DMS 273 treated with DMSO at 0.1 percent for 48 hours (cell line): Measurements from ENCODE around the gene EPN2.

ENCODE experiments used
- DNase-seq: peaks from one replicate; lab custom pipeline; 2025; lab: John Stamatoyannopoulos, UW

EPN2 gene

DNA sequence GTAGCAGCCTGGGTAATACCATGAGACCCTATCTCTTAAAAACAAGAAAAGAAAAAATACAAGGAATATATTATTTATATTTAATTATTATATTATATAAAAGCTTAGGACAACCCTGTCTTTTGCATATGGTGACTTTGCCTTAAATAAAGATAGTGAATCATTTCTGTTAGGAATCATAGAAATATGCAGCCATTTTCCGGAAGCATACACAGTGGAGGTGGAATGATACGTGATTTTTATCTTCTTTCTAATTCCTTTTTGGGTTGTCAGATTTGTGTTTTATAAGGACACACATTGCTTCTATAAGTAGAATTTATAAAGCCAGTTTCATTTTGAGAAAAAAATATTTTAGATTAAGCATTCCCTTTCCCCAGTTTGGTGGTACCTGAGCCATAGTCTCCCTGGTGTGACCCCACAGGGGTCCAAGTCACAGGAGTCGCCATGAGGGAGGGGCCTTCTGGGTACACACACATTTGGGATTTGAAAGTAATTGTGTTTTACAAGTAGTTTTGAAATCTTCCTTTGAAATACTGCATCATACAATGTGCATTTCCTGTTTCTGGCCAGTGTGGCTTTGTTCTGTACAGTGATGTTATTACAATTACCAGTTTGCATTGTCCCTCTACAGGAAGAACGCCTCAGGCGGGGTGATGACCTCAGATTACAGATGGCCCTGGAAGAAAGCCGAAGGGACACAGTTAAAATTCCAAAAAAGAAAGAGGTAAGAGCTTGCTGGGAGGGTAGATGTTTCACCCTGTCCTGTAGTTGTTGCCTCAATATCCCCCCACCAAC lies 74.5 kb downstream of the EPN2 start:
- no peak for DNase-seq

DNA sequence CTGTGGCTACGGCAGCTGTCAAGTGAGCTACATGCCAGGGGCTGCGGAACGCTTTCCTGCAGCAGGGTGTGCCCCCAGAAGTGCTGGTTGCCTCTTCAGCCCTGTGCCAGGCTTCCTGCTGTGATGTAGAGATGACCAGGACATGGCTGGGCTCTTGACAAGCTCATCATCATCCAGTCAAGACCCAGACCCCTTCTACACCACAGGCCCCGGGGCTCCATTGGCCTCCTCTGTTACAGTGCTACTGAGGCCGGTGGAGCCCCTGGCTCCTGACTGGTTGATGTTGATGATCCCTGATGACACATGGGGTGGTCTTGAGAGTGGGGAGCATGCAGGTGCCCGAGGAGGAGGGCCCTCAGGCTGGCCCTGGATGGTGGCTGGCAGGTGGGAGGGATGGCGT lies 75.2 kb downstream of the EPN2 start:
- no peak for DNase-seq

DNA sequence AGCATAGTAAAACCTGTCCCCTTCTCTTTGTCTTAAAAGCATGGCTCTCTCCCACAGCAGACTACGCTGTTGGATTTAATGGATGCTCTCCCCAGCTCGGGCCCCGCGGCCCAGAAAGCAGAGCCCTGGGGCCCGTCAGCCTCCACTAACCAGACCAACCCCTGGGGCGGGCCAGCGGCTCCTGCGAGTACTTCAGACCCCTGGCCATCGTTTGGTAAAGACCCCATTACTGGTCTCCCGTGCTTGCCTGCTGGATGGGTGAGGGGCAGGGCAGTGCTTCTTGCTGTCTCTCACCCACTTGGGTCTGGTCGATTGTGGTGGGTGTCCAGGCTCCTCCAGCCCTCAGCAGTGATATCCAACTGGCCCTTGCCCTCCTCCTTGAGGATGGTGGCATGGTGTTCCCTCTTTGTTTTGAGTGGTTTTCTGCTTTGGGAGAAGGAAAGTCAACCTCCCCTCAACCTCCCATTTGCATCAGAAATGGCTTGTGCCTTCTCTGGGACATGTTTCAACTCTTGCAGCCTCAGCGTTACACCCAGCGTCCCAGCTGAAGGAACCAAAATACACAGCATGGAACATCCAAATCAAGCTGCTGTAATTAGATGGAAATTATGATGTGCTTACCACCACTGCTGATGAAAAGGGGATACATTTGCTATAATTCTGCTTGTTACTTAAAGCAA lies 76.0 kb downstream of the EPN2 start:
- DNase-seq = no peak

DNA sequence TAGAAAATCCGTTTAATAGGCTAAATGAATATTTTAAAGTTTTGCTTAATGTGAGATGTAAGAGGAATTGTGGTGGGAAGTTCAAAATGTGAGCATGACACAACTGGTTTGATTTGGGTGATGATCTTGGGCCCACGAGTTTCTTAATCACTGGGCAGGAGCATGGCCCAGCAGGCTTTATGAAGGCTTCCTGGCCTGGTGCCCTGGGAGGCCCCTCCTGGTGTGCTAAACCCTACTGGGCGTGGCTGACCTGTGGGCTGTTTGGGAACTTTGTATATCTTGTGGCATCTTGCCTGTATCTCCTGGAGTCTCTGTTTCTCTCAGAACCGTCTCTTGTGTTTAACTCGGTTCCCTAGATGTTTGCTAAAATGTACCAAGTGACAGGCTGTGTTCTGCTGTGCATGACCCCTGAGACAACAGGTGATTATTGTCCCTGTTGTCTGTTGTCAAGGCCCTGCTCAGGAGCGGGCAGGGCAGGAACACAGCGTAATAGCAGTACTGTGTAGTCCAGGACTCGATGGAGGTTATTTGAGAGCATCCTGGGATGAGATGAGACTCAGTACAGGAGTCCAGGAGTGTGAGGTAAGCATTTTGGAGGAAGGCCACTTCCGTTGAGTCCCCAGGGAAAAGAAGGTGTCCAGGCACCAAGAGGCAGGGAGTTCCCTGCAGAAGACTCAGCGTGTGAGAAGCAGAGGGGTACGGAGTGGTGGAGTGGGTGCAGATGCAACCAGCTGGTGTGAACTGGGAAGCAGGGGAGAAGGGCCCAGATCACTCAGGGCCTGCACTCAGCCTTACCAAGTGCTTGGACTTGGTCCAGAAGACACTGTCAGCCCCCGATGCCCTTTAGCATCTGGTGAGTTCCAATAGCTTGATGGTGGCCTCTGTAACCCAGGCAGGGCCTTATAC lies 76.8 kb downstream of the EPN2 start:
- DNase-seq = no peak

DNA sequence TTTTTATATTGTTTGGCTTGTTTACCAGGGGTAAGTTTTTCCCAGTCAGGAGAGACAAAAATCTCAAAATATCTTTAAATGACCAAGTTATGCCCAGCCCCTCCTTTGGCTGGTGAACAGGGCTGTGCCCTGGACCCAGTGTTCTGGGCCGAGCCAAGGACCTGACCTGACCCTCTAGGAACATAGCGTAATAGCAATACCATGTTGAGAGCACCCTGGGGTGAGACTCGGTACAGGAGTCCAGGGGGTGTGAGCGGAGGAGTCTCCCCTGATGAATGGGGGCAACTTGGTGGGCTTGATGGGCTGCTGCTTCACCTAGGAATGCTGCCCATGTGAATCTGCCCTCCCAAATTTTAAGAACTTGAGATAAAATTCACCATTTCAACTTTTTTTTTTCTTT lies 77.9 kb downstream of the EPN2 start:
- DNase-seq = no peak

DNA sequence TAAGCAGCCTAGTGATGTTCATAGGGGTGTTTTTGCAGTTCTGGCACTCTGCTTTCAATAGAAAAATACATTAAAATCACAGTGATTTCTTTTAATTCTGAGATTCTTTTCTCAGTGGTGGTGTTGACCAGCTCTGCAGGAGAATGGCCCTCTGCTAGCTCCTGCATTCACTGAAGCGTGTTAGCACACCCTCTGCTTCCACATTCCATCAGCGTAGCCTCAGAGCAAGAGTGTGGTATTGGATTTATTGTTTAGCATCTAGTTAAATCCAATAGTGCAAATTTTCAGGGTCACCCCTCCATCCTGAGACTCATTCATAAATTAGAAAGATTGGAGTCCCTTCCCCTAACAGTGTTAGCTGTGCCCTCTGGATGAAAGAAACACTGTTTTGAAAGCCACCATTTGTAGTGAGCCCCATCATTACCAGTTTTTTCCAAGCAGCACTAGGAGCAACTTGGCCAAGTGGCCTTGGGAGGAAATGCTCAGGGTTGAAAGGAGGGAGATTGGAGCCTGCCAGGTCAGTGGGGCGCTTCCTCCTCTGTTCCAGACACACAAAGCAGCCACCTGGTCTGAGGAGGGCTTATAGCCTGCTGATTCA lies 79.7 kb downstream of the EPN2 start:
- no peak for DNase-seq

DNA sequence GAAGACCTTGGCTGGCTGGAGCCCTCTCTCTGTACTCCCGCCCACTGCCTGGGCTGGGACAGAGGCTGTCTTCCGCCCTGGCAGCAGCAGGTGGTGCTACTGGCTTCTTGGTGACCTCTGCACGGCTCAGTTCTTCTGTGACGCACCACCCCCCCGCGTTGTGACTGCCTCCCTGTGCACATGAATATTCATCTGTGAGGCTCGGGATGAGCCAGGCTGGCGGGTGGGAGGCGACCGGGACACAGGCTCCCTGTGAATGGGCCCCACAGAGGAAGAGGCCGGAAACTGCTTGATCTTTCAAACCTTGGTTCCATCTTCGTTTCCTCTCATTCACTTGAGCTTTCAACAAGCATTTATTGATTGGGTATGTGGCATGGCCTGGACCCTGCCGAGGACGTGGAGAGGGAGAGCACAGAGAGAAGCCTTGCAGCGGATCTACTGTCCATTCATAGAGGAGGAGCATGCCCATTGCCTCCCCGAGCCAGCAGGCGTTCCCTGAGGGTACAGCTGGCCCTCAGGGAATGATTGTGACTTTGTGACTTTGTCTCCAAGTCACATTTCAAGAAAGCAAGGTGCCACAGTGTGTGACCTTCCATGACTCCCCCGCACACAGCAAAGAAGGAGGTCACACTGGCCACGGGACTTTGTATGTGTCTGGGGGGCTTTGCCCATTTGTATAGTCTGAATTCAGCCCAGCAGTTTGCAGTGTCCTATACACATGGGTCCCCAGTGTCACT lies 80.4 kb downstream of the EPN2 start:
- peak; percentile 44 for DNase-seq

DNA sequence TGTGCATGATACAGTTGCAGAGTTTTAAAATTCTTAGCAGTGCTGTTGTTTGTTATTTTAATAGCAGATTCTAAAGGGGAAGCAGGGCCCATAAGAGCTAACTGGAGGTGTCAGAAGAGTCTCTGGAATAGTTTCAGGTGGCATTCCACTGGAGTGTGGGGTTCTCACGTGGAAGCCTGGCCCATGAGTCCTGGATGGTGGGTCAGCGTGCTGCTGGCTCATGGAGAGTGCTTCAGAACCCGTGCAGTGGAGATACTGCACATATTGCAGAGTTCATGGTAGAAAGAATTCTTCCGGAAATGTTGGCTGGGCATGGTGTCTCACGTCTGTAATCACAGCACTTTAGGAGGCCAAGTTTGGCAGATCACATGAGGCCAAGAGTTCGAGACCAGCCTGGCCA lies 81.4 kb downstream of the EPN2 start:
- no peak for DNase-seq

DNA sequence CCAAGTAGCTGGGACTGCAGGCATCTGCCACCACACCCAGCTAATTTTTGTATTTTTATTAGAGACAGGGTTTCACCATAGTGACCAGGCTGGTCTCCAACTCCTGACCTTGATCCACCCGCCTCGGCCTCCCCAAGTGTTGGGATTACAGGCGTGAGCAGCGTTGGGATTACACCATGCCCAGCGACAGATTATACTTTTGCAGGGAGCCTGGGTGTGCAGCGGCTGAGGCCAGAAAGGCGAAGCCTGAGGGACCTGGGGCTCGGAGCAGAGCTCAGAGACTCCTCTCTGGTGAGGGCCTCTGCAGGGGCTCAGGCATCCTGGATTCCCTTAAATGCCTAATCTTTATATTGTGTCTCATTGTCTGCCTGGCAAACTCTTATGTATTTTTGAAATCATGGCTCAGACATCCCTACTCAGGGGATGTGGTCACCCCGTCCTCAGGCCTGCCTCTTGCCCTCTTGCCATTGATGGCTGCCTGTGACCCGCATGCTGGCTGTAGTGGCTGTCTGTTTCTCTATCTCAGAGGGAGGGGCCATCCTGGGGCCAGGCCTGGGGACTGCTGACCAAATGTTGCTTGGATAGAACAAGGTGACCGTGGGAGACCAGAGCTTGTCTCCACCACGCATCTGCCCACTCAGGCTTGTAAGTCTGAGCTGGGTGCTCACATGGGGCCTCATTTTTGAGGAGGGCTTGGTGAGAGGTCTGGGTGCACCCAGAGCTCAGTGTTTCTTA lies 82.8 kb downstream of the EPN2 start:
- no peak for DNase-seq

DNA sequence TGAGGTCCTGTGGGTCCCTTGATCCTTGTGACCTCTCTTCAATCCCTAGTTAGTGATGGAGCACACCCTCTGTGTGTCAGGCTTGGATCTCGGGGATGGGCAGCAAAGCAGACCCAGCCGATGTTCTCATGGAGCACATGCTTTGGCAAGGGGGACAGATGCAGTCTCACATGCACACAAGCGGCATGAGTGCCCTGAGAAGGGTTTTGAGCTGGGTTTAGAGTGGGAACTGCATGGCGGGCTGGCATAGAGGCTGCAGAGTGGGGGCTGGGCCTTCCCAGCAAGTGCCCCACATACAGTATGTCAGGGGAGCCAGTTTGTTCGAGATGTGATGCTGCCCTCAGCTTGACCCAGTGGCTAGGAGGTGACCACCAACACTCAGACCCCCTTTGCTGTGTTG lies 83.7 kb downstream of the EPN2 start:
- no peak for DNase-seq

DNA sequence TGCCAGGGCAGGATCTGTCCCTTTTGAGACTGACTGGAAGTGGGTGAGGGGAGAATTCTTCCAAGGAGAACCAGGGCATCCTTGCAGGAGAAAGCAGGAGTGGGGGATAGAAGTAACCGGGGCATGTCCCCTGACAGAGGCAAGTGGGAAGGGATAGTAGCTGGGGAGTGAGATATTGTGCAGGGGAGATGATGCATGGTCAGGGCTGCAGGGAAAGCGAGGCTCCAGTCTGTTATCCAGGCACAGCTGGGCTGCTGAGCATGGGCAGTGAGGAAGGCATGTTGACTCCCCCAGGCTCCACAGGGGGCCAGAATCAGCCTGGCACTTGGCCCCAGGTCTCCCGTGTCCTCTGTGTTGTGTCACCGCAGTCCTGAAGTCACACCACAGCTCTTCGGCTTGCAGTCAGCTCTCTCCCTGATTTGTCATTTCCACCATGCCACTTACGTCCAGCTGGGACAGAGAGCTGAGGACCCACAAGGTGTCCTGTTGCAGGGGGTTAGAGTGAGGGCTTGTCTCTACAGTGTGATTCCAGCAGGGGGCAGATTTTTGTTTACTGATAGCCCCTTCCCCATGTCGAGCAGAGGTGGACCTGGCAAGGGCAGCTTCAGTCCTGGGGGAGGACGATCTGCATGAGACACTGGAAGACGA lies 84.4 kb downstream of the EPN2 start:
- no peak for DNase-seq

DNA sequence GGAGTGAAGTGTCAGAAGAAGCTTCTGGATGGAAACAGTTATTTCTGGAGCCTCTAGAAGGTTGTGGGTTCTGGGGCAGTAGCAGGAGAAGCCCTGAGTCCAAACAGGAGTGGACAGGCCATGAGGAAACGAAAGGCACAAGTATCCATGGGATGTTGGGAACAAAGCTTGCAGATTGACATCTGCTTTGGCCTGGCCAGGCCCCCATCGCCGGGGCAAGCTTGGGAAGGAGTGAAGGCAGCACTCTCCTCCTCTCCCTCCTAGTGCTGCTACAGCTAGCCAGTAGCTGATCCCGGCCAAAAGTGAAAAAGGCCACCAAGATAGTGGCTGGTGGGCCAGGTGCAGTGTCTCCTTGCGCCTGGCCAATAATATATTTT lies 85.0 kb downstream of the EPN2 start:
- DNase-seq = no peak

DNA sequence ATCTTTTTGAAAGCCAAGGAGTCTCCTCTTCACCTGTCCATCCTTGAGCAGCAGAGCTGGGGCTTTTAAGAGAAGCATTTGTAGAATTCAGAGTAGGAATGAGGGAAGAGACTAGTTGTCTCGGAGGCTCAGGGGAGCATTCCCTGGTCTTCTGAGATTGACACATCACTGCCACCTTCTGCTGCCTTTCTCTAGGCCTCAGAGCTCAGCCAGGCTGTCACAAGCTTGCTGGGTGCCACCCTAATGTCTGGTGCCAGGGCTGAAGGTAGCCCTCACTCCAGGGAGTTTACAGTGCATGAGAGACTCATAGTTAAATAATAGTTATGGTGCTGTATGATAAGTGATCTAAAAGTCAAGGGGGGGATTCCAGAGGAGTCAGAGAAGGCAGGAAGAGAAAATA lies 85.7 kb downstream of the EPN2 start:
- no peak for DNase-seq

DNA sequence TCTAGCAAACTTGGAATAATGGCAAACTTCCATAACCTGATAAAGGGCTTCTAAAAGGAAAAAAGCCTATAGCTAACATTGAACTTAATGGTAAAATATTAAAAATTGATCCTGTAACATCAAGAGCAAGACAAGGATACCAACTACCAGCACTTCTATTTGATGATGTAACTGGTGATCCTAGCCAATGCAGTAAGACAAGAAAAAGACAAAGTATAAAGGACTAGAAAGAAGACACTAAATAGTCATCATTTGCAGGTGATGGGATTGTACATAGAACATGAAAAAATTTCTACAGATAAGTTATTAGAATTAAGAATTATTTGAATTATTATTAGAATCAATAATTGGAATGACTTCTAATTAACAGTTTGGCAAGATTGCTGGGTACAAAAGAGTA lies 88.4 kb downstream of the EPN2 start:
- DNase-seq = no peak

DNA sequence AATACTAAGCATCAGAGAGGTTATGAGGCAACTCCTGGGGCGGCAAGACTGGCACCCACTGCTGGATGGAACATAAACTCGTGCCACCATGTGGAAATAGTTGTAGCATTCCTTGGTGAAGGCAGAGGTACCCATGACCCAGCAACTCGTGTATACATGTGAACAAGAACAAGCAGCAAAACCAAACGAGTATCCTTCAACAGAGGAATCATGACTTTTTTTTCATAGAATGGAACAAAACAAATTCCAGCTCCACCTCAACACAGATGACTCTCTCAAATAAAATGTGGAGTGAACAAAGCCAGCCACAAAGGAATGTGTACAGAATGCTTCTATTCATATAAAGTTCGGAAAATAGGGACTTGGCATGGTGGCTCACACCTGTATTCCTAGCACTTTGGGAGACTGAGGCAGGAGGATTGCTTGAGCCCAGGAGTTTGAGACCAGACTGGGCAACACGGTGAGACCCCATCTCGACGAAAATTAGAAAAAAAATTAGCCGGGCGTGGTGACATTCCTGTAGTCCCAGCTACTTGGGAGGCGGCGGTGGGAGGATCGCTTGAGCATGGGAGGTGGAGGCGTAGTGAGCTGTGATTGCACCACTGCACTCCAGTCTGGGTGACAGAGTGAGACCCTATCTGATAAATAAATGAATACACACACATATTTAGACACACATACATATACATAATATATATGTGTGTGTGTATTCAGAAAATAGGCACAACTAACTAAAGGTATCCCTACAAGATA lies 90.0 kb downstream of the EPN2 start:
- no peak for DNase-seq

DNA sequence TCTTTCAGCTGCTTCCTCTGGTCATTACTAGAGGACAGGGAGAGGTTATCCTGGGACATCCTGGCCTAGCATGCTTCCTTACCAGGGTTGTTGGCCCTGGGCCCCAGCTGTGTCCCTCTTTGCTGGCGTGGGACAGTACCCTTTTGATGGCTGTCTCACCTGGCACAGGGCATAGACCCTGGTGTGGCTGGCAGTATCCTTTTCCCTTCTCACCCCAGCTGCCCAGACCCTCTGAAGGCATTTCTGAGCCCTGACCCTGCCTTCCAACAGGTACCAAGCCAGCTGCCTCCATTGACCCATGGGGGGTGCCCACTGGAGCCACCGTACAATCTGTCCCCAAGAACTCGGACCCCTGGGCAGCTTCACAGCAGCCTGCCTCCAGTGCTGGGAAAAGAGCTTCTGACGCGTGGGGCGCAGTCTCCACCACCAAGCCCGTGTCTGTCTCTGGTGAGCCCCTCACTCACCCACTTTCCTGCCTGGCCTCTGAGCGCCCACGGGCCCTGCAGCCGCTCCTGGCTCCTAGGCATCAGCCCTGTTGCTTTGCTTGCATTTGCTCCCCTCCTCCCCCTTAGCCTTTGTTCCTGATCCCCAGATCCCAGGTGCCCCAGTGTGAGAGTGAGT lies 91.4 kb downstream of the EPN2 start:
- no peak for DNase-seq

DNA sequence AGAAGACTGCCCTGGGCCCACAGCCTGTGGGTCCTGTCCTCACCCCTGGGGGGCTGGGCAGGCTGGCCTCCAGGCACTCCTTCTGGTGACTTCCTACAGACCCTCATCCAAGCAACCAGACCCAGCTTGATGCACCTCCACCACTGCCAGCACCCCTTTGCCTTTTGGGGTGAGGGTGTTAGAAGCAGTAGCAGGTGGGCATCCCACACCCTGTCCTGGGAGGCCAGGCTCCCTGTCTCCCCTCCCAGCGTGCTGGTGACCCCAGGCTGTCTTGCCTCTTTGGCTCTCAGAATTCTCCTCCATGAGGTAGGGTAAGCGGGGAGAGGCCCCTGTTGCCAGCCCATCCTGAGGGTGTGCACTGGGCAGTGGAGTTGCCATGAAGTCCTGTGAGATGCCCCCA lies 92.0 kb downstream of the EPN2 start:
- no peak for DNase-seq

DNA sequence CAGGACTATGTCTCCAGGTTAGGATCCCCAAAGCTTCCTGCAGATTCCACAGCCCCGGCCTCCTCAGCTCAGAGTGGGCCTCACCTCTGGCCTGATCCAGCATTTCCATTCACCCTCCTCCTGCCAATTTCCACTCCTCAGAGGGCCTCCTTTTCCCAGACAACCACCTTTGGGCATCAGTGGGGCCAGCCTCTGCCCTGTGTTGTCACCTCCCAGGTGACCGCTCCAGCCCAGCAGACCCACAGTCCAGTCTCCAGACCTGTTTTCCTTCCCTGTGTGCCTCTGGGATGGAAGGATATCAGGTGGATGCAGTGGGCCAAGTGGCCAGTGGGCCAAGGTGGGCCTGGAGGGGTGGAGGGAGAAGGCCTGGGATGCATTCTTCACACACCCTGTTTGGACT lies 92.7 kb downstream of the EPN2 start:
- no peak for DNase-seq

DNA sequence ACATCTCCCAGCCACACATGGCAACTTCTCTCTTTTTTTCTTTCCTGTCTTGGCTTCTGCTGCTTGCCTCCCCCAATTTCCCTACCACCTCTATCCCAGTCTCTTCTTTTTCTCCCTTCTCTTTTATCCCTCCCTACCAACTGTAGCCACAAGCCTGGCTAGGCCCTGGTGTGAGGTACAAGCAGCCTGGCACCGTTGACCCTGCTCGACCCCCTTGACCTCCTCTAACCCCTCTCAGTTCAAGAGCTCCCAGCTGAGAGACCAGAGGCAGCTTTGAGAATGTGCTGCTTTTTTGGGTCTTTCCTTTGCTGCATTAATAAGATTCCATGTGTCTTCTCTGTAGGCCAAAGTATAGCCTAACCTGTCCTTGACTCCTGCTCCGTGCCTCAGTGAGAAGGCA lies 93.1 kb downstream of the EPN2 start:
- no peak for DNase-seq
